ENCODE measurements around the gene E2F4.

GRCh38 chr16:67204076-67204475 lies 12.1 kb downstream of the E2F4 start:
- TF ChIP-seq EGR1 (conservative IDR thresholded peaks at IDR 0.05) (no peak), POLR2A (conservative IDR thresholded peaks at IDR 0.05) (no peak), HOXB6 (CRISPR knock-in tag; IDR thresholded peaks at IDR 0.05; ENCODE audit: borderline replicate concordance) (no peak), CHCHD3 (CRISPR knock-in tag; IDR thresholded peaks at IDR 0.05) (no peak), COPS2 (conservative IDR thresholded peaks at IDR 0.05) (no peak), RAD21 (CRISPR knock-in tag; conservative IDR thresholded peaks at IDR 0.05 in 1 of 2, IDR thresholded peaks at IDR 0.05 in 1 of 2) (no peak), MYC (IDR thresholded peaks at IDR 0.05; ENCODE audit: low read depth, low read length) (no peak), MYC (CRISPR knock-in tag; IDR thresholded peaks at IDR 0.05; ENCODE audit: borderline replicate concordance, low read depth) (no peak), SMARCB1 (IDR thresholded peaks at IDR 0.05; ENCODE audit: insufficient read length, low read depth) (no peak), TAF7 (tag; IDR thresholded peaks at IDR 0.05) (no peak), EZH2 (IDR thresholded peaks at IDR 0.05; ENCODE audit: borderline replicate concordance, low read depth, low read length) (no peak), CBX2 (IDR thresholded peaks at IDR 0.05; ENCODE audit: insufficient read depth, low read length, poor library complexity, severe bottlenecking) (no peak)
- TF ChIP-seq, protein P1, sequence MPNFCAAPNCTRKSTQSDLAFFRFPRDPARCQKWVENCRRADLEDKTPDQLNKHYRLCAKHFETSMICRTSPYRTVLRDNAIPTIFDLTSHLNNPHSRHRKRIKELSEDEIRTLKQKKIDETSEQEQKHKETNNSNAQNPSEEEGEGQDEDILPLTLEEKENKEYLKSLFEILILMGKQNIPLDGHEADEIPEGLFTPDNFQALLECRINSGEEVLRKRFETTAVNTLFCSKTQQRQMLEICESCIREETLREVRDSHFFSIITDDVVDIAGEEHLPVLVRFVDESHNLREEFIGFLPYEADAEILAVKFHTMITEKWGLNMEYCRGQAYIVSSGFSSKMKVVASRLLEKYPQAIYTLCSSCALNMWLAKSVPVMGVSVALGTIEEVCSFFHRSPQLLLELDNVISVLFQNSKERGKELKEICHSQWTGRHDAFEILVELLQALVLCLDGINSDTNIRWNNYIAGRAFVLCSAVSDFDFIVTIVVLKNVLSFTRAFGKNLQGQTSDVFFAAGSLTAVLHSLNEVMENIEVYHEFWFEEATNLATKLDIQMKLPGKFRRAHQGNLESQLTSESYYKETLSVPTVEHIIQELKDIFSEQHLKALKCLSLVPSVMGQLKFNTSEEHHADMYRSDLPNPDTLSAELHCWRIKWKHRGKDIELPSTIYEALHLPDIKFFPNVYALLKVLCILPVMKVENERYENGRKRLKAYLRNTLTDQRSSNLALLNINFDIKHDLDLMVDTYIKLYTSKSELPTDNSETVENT (CRISPR knock-in tag; IDR thresholded peaks at IDR 0.05), result no peak
- TF ChIP-seq, protein P2, sequence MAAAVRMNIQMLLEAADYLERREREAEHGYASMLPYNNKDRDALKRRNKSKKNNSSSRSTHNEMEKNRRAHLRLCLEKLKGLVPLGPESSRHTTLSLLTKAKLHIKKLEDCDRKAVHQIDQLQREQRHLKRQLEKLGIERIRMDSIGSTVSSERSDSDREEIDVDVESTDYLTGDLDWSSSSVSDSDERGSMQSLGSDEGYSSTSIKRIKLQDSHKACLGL (CRISPR knock-in tag; IDR thresholded peaks at IDR 0.05; ENCODE audit: borderline replicate concordance, poor library complexity, severe bottlenecking), result no peak
